ENCODE results near the gene PPP1R9A.

DNA sequence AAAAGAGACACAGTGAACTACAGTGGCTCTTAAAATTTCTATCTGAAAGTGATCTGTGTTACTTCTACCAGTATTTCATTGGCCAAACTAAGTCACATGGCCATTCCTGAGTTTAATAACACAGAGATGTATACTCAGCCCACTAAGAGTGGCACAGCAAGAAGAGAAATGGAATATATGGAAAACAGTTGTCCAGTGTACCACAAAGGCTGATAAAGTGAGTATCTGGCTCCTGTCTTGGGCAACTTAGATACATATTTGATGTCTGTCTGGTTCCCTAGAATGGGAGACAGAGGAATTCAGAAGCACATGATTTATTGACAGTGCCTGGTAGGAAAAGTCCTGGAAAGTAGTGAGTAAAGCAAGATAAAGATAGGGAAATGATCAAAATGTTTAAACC lies 427.1 kb downstream of the PPP1R9A start:
- TF ChIP-seq, protein P1, sequence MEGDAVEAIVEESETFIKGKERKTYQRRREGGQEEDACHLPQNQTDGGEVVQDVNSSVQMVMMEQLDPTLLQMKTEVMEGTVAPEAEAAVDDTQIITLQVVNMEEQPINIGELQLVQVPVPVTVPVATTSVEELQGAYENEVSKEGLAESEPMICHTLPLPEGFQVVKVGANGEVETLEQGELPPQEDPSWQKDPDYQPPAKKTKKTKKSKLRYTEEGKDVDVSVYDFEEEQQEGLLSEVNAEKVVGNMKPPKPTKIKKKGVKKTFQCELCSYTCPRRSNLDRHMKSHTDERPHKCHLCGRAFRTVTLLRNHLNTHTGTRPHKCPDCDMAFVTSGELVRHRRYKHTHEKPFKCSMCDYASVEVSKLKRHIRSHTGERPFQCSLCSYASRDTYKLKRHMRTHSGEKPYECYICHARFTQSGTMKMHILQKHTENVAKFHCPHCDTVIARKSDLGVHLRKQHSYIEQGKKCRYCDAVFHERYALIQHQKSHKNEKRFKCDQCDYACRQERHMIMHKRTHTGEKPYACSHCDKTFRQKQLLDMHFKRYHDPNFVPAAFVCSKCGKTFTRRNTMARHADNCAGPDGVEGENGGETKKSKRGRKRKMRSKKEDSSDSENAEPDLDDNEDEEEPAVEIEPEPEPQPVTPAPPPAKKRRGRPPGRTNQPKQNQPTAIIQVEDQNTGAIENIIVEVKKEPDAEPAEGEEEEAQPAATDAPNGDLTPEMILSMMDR (IDR thresholded peaks at IDR 0.05; ENCODE audit: low read depth, low read length, poor library complexity, severe bottlenecking), result no peak
- no peak for TF ChIP-seq EZH2phosphoT487 (IDR thresholded peaks at IDR 0.05; ENCODE audit: borderline replicate concordance, low read length)

Measured in DOHH2 (cell line).